Measurements from ENCODE around the gene EHD2.
"Not testable (repeated sequence)": the region's sequence is repeated elsewhere in the genome, so short reads cannot be mapped to it uniquely, and the experiment has no call there.

EHD2 gene

DNA sequence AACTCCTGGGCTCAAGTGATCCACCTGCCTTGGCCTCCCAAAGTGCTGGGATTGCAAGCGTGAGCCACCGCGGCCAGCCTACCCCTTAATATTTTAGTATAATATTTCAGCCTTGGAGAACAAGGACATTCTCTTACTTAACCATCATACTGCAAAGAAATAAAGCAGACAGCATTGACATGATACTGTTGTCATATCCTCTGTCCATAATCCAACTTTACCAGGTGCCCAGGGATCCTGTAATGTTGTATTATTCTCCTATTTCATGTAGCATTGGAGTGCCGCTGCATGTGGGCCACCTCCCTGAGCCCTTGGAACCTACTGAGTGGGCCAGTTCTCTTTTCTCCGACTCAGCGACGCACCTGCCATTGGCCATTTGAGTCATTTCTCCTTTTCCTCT, 21.4 kb upstream of the EHD2 start:
- DNase-seq, result no peak

- no peak for DNase-seq
These were observed 19.7 kb upstream of the EHD2 start for GRCh38 chr19:47693489-47693888.

DNA sequence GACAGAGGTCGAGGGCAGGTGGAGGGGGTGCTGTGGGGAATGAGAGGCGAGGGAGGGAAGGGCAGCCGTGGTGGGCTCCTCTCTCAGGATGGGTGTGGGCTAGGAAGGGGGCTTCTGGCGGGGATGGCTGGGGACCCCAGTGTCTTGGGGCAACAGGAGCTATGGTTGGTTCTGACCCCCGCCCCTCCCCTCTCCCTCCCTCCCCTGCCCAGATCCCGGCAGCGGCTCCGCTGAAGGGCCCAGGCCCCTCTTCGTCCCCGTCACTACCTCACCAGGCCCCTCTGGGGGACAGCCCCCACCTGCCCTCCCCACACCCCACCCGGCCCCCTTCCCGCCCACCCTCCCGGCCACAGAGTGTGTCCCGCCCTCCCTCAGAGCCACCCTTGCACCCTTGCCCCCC, 19.3 kb upstream of the EHD2 start:
- no peak for DNase-seq

DNA sequence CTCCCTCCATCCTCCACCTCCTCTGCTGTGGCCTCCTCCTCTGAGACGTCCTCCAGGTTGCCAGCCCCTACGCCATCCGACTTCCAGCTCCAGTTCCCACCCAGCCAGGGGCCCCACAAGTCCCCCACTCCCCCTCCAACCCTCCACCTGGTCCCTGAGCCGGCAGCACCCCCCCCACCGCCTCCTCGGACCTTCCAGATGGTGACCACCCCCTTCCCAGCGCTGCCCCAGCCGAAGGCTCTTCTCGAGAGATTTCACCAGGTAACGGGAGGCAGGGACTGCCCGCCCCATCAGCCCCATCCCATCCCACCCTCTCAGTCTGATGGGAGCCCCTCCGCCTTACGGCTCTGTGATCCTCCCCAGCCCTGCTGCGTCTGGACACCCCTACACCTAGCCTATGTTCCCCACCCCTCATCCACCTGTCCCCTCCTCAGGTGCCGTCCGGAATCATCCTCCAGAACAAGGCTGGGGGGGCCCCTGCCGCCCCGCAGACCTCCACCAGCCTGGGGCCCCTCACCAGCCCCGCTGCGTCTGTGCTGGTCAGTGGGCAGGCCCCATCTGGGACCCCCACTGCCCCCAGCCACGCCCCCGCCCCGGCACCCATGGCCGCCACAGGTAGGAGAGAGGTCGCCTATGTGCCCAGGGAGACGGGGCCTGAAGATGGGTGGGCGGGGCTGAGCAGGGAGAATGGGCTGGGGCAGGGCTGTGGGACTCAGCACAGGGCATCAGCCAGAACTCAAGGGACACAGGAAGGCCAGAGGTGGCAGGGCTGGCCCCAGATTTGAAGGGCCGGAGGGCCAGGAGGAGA, 18.6 kb upstream of the EHD2 start:
- DNase-seq, result no peak

DNA sequence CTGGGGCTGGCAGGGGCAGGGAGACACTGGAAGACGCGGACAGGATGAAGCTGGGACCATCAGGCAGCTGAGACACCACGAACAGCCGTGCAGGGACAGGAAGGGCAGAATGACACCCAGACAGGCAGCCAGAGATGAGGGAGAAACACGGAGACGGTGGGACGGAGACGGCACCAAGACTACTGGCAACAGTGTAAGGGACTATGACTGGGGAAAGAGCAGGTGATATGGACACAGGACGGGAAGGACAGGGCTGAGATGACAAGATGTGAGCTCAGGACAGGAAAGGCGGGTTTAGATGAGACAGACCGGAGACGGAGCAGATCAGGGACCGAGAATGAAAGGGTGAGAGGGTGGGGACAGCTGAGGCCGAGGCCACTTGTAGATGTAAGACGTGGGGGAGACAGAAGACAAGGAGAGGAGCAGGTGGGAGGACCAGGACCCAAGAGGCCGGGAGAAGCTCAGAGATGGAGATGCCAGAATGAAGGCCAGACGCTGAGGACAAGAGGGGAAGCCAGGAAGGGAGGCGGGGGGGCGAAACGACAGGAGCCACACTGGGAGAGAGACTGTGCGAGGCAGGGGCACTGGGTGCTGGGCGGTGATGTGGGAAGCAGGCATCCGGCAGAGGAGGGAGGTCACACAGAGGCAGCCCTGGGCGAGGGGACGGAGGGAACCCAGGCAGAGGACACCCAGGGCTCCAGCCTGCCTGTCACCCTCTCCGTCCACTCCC, 17.5 kb upstream of the EHD2 start:
- no peak for DNase-seq

DNA sequence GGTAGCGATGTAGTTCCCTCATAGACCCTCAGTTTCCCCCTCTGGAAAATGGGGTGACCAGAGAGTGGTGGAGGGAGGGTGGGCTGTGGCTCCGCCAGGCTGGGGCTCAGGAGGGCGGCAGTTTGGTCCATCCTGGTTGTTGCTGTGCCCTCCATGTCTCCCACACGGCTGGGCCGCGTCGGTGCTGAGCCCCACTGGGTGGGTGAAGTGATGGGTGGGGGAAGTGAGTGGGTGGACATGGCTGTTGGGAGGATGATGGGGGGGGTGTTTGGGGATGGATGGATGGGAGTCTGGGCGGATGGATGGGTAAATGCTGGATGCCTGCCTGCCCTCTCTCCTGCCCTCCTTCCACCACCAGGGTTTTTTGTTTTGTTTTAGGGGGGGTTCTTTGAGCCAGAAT, 16.6 kb upstream of the EHD2 start:
- DNase-seq, result no peak

- DNase-seq, result peak; percentile 63
These were observed 15.2 kb upstream of the EHD2 start for GRCh38 chr19:47697863-47698609.

DNA sequence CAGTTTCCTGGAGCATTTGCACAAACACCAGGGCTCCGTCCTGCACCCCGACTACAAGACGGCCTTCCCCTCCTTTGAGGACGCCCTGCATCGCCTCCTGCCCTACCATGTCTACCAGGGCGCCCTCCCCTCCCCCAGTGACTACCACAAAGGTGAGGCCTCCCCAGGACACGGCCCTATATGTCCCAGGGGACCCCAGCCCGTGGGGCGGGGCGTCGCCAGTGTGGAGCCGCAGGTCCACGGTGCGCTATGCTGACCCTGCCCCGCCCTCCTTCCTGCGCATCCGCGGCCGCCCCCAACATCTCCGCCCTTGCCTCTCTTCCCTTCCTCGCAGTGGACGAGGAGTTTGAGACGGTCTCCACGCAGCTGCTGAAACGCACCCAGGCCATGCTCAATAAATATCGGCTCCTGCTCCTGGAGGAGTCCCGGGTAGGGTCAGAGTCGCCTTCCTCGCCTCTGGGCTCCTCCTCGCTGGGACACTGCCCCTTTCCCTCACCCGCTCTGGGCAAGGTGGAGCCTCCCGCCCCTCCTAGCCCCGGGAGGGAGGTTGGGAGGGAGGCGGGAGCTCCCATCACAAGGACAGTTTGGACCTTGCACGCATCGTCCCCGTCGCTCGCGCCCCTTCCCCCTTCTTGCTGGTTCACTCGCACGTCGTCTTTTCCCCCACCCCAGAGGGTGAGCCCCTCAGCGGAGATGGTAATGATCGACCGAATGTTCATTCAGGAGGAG, 14.4 kb upstream of the EHD2 start:
- no peak for DNase-seq

DNA sequence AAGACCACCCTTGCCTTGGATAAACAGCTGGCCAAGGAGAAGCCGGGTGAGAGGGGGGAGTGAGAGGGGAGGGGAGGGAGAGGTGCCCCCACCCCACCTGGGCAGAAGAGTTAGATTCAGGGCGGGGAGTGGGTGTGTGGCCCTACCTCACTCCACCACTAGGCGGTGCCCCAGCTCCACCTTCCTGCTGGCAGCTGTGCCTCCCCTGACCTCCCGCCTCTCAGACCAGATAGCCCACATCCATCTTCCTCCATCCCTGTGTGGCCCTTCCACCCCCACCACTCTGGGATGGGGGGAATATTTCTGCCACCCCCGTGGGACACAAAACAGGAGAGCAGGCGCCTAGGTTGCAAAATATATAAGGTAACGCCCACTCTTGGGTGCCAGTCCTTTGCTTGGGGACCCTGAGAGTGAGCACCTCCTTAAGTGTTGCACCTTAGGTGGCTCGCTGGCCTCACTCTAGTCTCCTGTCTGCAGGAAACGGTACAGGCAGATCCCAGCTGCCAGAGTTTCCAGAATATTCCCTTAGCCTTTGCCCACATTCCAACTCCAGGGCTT, 13.8 kb upstream of the EHD2 start:
- peak; percentile 40 for DNase-seq

GRCh38 chr19:47700934-47701716, 12.1 kb upstream of the EHD2 start:
- DNase-seq, result no peak

DNA sequence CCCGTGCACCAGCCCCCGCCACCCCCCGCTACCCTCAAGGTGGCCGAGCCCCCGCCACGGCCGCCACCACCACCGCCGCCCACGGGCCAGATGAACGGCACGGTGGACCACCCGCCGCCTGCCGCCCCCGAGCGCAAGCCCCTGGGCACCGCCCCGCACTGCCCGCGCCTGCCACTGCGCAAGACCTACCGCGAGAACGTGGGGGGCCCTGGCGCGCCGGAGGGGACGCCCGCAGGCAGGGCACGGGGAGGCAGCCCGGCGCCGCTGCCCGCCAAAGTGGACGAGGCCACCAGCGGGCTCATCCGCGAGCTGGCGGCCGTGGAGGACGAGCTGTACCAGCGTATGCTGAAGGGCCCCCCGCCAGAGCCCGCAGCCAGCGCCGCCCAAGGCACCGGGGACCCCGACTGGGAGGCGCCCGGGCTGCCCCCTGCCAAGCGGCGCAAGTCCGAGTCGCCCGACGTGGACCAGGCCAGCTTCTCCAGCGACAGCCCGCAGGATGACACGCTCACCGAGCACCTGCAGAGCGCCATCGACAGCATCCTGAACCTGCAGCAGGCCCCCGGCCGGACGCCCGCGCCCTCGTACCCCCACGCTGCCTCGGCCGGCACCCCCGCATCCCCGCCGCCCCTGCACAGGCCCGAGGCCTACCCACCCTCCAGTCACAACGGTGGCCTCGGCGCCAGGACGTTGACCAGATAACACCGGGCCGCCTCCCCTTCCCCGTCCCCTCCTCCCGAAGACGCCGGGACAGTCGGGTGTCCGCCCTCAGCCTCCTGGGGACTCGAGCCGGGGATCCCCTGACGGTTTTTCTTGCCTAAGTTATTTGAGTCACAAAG, 11.3 kb upstream of the EHD2 start:
- DNase-seq, result no peak

DNA sequence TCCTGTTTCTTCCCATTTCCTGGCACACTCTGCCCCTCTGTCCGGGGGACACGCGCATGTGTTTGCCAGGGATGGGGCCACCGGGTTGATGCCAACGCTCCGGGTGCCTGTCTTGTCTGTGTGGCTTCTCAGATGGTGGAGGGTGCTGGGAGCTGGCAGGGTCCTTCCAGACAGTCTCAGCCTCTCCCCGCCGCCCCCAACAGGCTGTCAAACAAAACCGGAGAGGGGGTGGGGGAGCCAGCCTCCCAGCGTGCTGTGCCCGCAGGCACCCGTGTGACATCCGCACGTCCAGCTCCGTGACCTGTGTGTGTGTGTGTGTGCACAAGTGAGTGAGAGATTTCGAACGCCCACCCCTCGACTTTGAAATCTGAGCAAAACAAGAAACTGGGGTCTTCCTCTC, 10.6 kb upstream of the EHD2 start:
- DNase-seq, result no peak

- DNase-seq, result no peak
These were observed 9.9 kb upstream of the EHD2 start for GRCh38 chr19:47703301-47703700.

DNA sequence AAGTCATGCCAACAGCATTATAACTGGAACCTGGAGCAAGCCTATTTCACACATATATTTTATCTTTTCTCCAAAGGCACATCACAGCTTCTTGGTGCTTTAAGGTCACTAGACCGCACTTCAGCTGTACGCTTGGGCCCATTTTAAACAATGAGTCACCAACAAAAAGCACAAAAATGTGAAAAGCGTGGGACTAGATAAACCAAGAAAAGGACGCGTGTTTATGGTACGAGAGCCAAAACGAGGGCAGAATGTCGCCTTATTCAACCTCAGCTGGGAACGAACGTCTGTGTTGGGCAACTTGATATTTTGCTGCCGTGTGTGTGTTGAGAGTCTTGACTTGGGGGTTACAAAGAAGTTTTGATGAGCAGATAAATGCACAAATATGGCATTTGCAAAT, 9.2 kb upstream of the EHD2 start:
- no peak for DNase-seq

- DNase-seq, result no peak
These were observed 8.6 kb upstream of the EHD2 start for GRCh38 chr19:47704656-47705055.

DNA sequence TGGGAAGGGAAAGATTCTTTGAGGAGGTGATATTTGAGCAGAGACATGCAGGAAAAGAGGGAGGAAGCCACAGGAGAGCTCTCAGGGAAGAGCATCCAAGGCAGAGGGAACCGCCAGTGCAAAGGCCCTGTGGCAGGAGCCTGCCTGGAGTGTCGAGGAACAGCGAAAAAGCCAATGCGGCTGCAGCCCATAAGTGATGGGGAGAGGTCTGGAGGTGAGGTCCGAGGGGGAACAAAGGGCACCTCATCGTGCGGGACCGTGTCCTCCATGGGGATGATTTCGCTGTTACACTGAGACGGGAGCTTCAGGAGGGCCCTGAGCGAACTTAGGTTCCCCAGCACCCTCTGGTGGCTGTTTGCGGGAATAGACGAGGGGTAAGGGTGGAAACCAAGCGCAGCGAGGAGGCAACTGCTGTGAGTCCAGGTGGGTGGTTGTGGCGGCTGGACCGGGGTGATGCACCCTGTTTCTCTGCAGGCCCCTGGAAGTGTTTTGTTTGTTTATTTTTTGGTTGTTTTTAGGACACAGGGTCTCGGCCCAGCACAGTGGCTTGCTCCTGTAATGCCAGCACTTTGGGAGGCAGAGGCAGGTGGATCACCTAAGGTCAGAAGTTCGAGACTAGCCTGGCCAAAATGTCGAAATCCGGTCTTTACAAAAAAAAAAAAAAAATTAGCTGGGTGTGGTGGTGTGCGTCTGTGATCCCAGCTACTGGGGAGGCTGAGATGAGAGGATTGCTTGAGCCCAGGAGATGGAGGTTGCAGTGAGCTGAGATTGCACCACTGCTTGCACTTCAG, 5.9 kb upstream of the EHD2 start:
- peak; percentile 76 for DNase-seq

- no peak for DNase-seq
These were observed 1.5 kb upstream of the EHD2 start for GRCh38 chr19:47711652-47712242.

GRCh38 chr19:47714339-47714738, 1.1 kb downstream of the EHD2 start:
- DNase-seq, result no peak

GRCh38 chr19:47714855-47715254, 1.6 kb downstream of the EHD2 start:
- DNase-seq, result not testable (repeated sequence)

Data from CD4-positive, alpha-beta T cell treated with Interleukin-17A for 1 hour (primary cell).